Progenitor cell of endocrine pancreas (in vitro differentiated cells): ENCODE measurements around the gene CD248. TPM values are rescaled to one million over a fixed set of nuclear protein-coding genes. Genes with fewer than 3 reads are reported as not detected.

ENCODE experiments used
- DNase-seq: peaks from one replicate; pipeline ENCODE4 v3.0.0; 2021; ENCODE audit warnings: low spot score; ENCODE audit not compliant: unreplicated experiment
- H3K27ac Mint-ChIP-seq: 2 replicates; pipeline ENCODE4 v1.8.0; 2021; ENCODE audit warnings: mild to moderate bottlenecking, moderate library complexity, mixed read lengths
- H3K27me3 Mint-ChIP-seq: 2 replicates; pipeline ENCODE4 v1.8.0; 2021; ENCODE audit warnings: mixed read lengths
- H3K36me3 Mint-ChIP-seq: 2 replicates; pipeline ENCODE4 v1.8.0; 2022; ENCODE audit warnings: mixed read lengths; ENCODE audit not compliant: insufficient read depth
- H3K4me1 Mint-ChIP-seq: 2 replicates; pipeline ENCODE4 v1.8.0; 2021; ENCODE audit warnings: low read depth, mixed read lengths
- H3K4me3 Mint-ChIP-seq: 2 replicates; pipeline ENCODE4 v1.8.0; 2021; ENCODE audit warnings: low read depth, mild to moderate bottlenecking, moderate library complexity, mixed read lengths
- H3K9me3 Mint-ChIP-seq: 2 replicates; pipeline ENCODE4 v1.8.0; 2021; ENCODE audit warnings: low read depth, mixed read lengths
- CTCF ChIP-seq: fragments of 200-600 bp; sonication (generic); IDR thresholded peaks from one replicate; pipeline ENCODE4 v1.5.0; 2021; ENCODE audit warnings: antibody characterized with exemption, mild to moderate bottlenecking; ENCODE audit not compliant: unreplicated experiment
- long read RNA-seq: library from polyadenylated mRNA; unstranded; transcript quantifications from one replicate; pipeline ENCODE4 v2.0.0, GENCODE V29; 2020
- total RNA-seq: library from RNA; stranded (reverse); gene quantifications from 2 replicates; pipeline ENCODE4 v1.2.1, GENCODE V29; 2021

CD248 gene
- 0.22 and 0.67 TPM in 2 replicates for total RNA-seq
- long read RNA-seq, result 0 reads

GRCh38 chr11:66316849-66317251 lies at the start of gene CD248:
Gene CD248, minus strand, starts transcription at chr11:66317044. Its CDS starts 17 bp downstream, at chr11:66317027.
- Mint-ChIP-seq H3K27me3 (peaks cover 42% of the 10 kb centered on the region), H3K9me3 (peaks cover 5% of the 10 kb centered on the region), H3K4me3 (no peak within 1 kb of the TSS), H3K36me3 (no peaks in the 10 kb centered on the region), H3K4me1 (peaks cover 2% of the 10 kb centered on the region), H3K27ac (no peak within 1 kb of the TSS)
- DNase-seq, result no peak
- TF ChIP-seq CTCF, result no peak

GRCh38 chr11:66365711-66366619 lies 49.1 kb upstream of the CD248 start:
- peaks cover 13% of the 10 kb centered on the region for H3K4me1 Mint-ChIP-seq
- no peaks in the 10 kb centered on the region for H3K9me3 Mint-ChIP-seq
- H3K27ac Mint-ChIP-seq, result no peak overlapping the region
- H3K36me3 Mint-ChIP-seq, result peaks cover 13% of the 10 kb centered on the region
- no peaks in the 10 kb centered on the region for H3K27me3 Mint-ChIP-seq
- no peak for TF ChIP-seq CTCF
- no peak overlapping the region for H3K4me3 Mint-ChIP-seq
- DNase-seq, result no peak

GRCh38 chr11:66365166-66365565 lies 48.3 kb upstream of the CD248 start:
- Mint-ChIP-seq H3K4me3 (no peak overlapping the region), H3K4me1 (peaks cover 7% of the 10 kb centered on the region), H3K27ac (no peak overlapping the region), H3K27me3 (no peaks in the 10 kb centered on the region), H3K9me3 (no peaks in the 10 kb centered on the region), H3K36me3 (peaks cover 13% of the 10 kb centered on the region)
- DNase-seq, result no peak
- TF ChIP-seq CTCF, result no peak

GRCh38 chr11:66363805-66364535 lies 47.1 kb upstream of the CD248 start:
- no peak overlapping the region for H3K4me3 Mint-ChIP-seq
- H3K27me3 Mint-ChIP-seq, result no peaks in the 10 kb centered on the region
- no peaks in the 10 kb centered on the region for H3K9me3 Mint-ChIP-seq
- H3K27ac Mint-ChIP-seq, result no peak overlapping the region
- H3K4me1 Mint-ChIP-seq, result no peaks in the 10 kb centered on the region
- DNase-seq, result peak; percentile 52
- TF ChIP-seq CTCF, result peak; percentile 73
- peaks cover 8% of the 10 kb centered on the region for H3K36me3 Mint-ChIP-seq

GRCh38 chr11:66363187-66363601 lies 46.4 kb upstream of the CD248 start:
- no peak overlapping the region for H3K27ac Mint-ChIP-seq
- TF ChIP-seq CTCF, result no peak
- no peaks in the 10 kb centered on the region for H3K9me3 Mint-ChIP-seq
- peaks cover 9% of the 10 kb centered on the region for H3K36me3 Mint-ChIP-seq
- no peaks in the 10 kb centered on the region for H3K27me3 Mint-ChIP-seq
- no peaks in the 10 kb centered on the region for H3K4me1 Mint-ChIP-seq
- DNase-seq, result no peak
- no peak overlapping the region for H3K4me3 Mint-ChIP-seq
